Activated T-helper 1 cell treated with anti-CD3 and anti-CD28 coated beads, Interleukin-2, amount 50 U/mL, for 16 hours (primary cell): ENCODE measurements around the gene CHPF2.

ENCODE experiments used
- DNase-seq, 2 donors: peaks; one replicate each; pipeline ENCODE4 v3.0.0-alpha.2; 2020; ENCODE audit warnings: low read depth in 1 of 2, low spot score in 1 of 2

CHPF2 gene

GRCh38 chr7:151282111-151282510 is 49.8 kb downstream of the CHPF2 start:
- DNase-seq = no peak

DNA sequence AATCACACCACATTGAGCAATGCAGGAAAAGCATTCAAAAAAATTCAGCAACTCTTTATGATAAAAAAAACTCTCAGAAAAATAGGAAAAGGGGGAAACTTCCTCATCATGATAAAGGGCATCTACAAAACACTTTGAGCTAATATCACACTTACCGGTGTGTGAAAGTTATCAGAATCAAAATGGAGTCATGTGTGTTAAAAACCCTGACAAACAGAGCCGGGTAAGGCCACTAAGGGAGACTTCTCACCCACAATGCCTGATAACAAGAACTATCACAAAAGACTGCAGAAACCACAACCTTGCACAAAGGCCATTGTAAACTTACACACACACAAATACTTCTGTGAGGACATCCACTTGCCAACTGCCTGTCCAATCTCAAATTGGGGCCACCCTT is 51.0 kb downstream of the CHPF2 start:
- DNase-seq = no peak

GRCh38 chr7:151286148-151286547 is 53.9 kb downstream of the CHPF2 start:
- DNase-seq = no peak
